H9 (cell line): ENCODE results near the gene MATK. TPM values are rescaled to one million over a fixed set of nuclear protein-coding genes. Genes with fewer than 3 reads are reported as not detected.

Experiments
- DNase-seq: peaks from one replicate; pipeline ENCODE4 v3.0.0-alpha.2; 2017
- H2AFZ ChIP-seq: one replicate; pipeline ENCODE4 v1.6.1; 2013; ENCODE audit warnings: mild to moderate bottlenecking, low read length, control low read depth, moderate library complexity
- H2AK5ac ChIP-seq: 2 replicates; pipeline ENCODE4 v1.6.1; 2013; ENCODE audit warnings: low read length, control low read depth, mixed read lengths; ENCODE audit not compliant: insufficient read length
- H2BK120ac ChIP-seq: one replicate; pipeline ENCODE4 v1.6.1; 2013; ENCODE audit warnings: low read depth, mild to moderate bottlenecking, low read length, control low read depth, inconsistent platforms; ENCODE audit not compliant: poor library complexity, severe bottlenecking
- H2BK12ac ChIP-seq: 2 replicates; pipeline ENCODE4 v1.6.1; 2013; ENCODE audit warnings: low read length, control low read depth, mixed read lengths, low read depth; ENCODE audit not compliant: insufficient read length
- H2BK15ac ChIP-seq: 2 replicates; pipeline ENCODE4 v1.6.1; 2013; ENCODE audit warnings: low read depth, low read length, control low read depth
- H2BK20ac ChIP-seq: one replicate; pipeline ENCODE4 v1.6.1; 2013; ENCODE audit warnings: low read depth, mild to moderate bottlenecking, low read length, control low read depth, inconsistent platforms; ENCODE audit not compliant: poor library complexity, severe bottlenecking
- H2BK5ac ChIP-seq: 2 replicates; pipeline ENCODE4 v1.6.1; 2013; ENCODE audit warnings: low read length, control low read depth, mixed read lengths; ENCODE audit not compliant: insufficient read length
- H3K14ac ChIP-seq: 2 replicates; pipeline ENCODE4 v1.6.1; 2013; ENCODE audit warnings: low read length, control low read depth; ENCODE audit not compliant: insufficient read depth
- H3K18ac ChIP-seq: 2 replicates; pipeline ENCODE4 v1.6.1; 2013; ENCODE audit warnings: low read depth, mild to moderate bottlenecking, mixed read lengths, low read length, control low read depth; ENCODE audit not compliant: insufficient read length
- H3K23ac ChIP-seq: 2 replicates; pipeline ENCODE4 v1.6.1; 2013; ENCODE audit warnings: low read length, control low read depth, mixed read lengths, low read depth; ENCODE audit not compliant: insufficient read length
- H3K23me2 ChIP-seq: 2 replicates; pipeline ENCODE4 v1.6.1; 2013; ENCODE audit warnings: low read depth, mild to moderate bottlenecking, mixed read lengths, low read length, control low read depth; ENCODE audit not compliant: insufficient read length, poor library complexity, severe bottlenecking
- H3K27ac ChIP-seq: 2 replicates; pipeline ENCODE4 v1.5.1; 2013; ENCODE audit warnings: low read length, control low read depth, mixed read lengths, low read depth; ENCODE audit not compliant: insufficient read length
- H3K27me3 ChIP-seq: 2 replicates; pipeline ENCODE4 v1.6.1; 2013; ENCODE audit warnings: low read length, control low read depth, inconsistent platforms; ENCODE audit not compliant: insufficient read depth
- H3K4ac ChIP-seq: 2 replicates; pipeline ENCODE4 v1.6.1; 2013; ENCODE audit warnings: low read depth, mild to moderate bottlenecking, control low read depth, inconsistent platforms, low read length, moderate library complexity
- H3K4me1 ChIP-seq: 2 replicates; pipeline ENCODE4 v1.6.1; 2013; ENCODE audit warnings: low read length, control low read depth, inconsistent platforms; ENCODE audit not compliant: insufficient read depth
- H3K4me2 ChIP-seq: 2 replicates; pipeline ENCODE4 v1.6.1; 2013; ENCODE audit warnings: low read length, control low read depth, mixed read lengths; ENCODE audit not compliant: insufficient read length, insufficient read depth
- H3K56ac ChIP-seq: 2 replicates; pipeline ENCODE4 v1.6.1; 2013; ENCODE audit warnings: low read depth, mild to moderate bottlenecking, mixed read lengths, low read length, control low read depth; ENCODE audit not compliant: insufficient read length
- H3K79me1 ChIP-seq: 2 replicates; pipeline ENCODE4 v1.6.1; 2013; ENCODE audit warnings: low read depth, mild to moderate bottlenecking, moderate library complexity, low read length, control low read depth, inconsistent platforms; ENCODE audit not compliant: insufficient read depth, poor library complexity, severe bottlenecking
- H3K79me2 ChIP-seq: 2 replicates; pipeline ENCODE4 v1.6.1; 2013; ENCODE audit warnings: low read length, control low read depth, inconsistent platforms; ENCODE audit not compliant: insufficient read depth
- H3K9ac ChIP-seq: 2 replicates; pipeline ENCODE4 v1.6.1; 2013; ENCODE audit warnings: low read length, control low read depth, mixed read lengths; ENCODE audit not compliant: insufficient read length; ENCODE audit errors: extremely low read depth
- H3K9me3 ChIP-seq: one replicate; pipeline ENCODE4 v1.6.1; 2013; ENCODE audit warnings: low read depth, low read length, inconsistent platforms; ENCODE audit not compliant: control insufficient read depth
- H3T11ph ChIP-seq: one replicate; pipeline ENCODE4 v1.6.1; 2013; ENCODE audit warnings: mild to moderate bottlenecking, low read length, control low read depth, inconsistent platforms
- H4K20me1 ChIP-seq: one replicate; pipeline ENCODE4 v1.6.1; 2013; ENCODE audit not compliant: control insufficient read depth, insufficient read length, insufficient read depth
- H4K5ac ChIP-seq: 2 replicates; pipeline ENCODE4 v1.6.1; 2013; ENCODE audit warnings: low read depth, mild to moderate bottlenecking, mixed read lengths, low read length, control low read depth; ENCODE audit not compliant: insufficient read length
- H4K8ac ChIP-seq: replicated peaks from 2 replicates; pipeline ENCODE4 v1.6.1; 2013; ENCODE audit warnings: low read length, control low read depth, mixed read lengths, low read depth; ENCODE audit not compliant: insufficient read length
- H4K91ac ChIP-seq: 2 replicates; pipeline ENCODE4 v1.6.1; 2013; ENCODE audit warnings: low read depth, mild to moderate bottlenecking, moderate library complexity, mixed read lengths, low read length, control low read depth; ENCODE audit not compliant: insufficient read length
- H3K27ac Mint-ChIP-seq, 3 experiments: 2 replicates in 2 of 3; 3 replicates in 1 of 3; pipeline ENCODE4 v1.8.0; 2020 to 2021; ENCODE audit warnings: mixed read lengths in 3 of 3, mild to moderate bottlenecking in 1 of 3, moderate library complexity in 1 of 3
- H3K27me3 Mint-ChIP-seq: 2 replicates; pipeline ENCODE4 v1.8.0; 2021; ENCODE audit warnings: low read depth, mild to moderate bottlenecking, moderate library complexity, mixed read lengths
- H3K36me3 Mint-ChIP-seq, 3 experiments: 2 replicates in 2 of 3; 3 replicates in 1 of 3; pipeline ENCODE4 v1.8.0; 2020 to 2021; ENCODE audit warnings: low read depth in 3 of 3, mixed read lengths in 3 of 3; ENCODE audit not compliant: insufficient read depth in 1 of 3
- H3K4me1 Mint-ChIP-seq, 2 experiments: 2 replicates each; pipeline ENCODE4 v1.8.0; 2020; ENCODE audit warnings: mixed read lengths in 2 of 2
- H3K4me3 Mint-ChIP-seq, 2 experiments: 2 replicates in 1 of 2; 3 replicates in 1 of 2; pipeline ENCODE4 v1.8.0; 2020 to 2021; ENCODE audit warnings: mild to moderate bottlenecking in 2 of 2, mixed read lengths in 2 of 2, moderate library complexity in 1 of 2
- H3K9me3 Mint-ChIP-seq, 2 experiments: 2 replicates in 1 of 2; 3 replicates in 1 of 2; pipeline ENCODE4 v1.8.0; 2020; ENCODE audit warnings: mild to moderate bottlenecking in 2 of 2, mixed read lengths in 2 of 2, moderate library complexity in 1 of 2
- CTCF ChIP-seq: fragments of 200-600 bp; sonication (generic); conservative IDR thresholded peaks from 3 replicates; pipeline ENCODE4 v1.8.0; 2021; ENCODE audit warnings: antibody characterized with exemption, mild to moderate bottlenecking
- WGBS: extraction: QIAGEN DNeasy Blood & Tissue Kit; methylation state at CpG from one replicate; pipeline ENCODE4 v1.1.7; 2013; ENCODE audit warnings: missing lambda C conversion rate, low lambda C conversion rate, mixed read lengths; ENCODE audit not compliant: insufficient read length; ENCODE audit errors: extremely low coverage; 5-methylcytosine and 5-hydroxymethylcytosine counted together
- total RNA-seq: library from RNA; stranded (reverse); gene quantifications from 2 replicates; pipeline ENCODE4 v1.2.1, GENCODE V29; 2021

MATK gene
- total RNA-seq, 1 experiment from 2014 or later = 13.5 TPM

DNA sequence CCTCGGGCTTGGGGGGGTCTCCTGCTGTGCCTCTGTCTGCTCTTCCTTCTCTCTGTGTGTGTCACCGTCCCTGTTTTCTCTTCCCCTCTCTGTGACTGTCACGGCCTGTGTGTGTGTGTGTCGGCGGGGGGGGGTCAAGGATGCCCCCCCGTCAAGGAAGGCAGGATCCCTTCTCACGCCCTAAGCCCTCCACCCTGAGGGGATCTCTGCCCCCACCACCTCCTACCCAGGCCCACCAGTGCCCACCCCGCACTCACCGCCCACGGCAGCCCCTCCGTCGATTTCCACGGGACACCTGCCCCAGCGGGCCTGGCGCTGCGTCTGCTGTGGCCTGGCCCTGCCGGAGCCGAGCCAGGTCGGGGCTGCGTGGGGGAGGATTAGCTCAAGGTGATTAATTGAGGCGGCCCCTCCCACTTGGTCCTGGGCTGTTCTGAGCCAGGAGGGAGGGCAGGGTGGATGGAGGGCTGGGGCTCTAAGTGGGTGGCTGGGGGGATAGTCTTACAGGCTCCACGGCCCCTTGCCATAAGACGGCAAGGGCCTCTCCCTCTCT is 14.2 kb downstream of the MATK start, which contains the start of gene RAX2:
TSS of gene RAX2 (minus strand) at position 323 of the 550 bp plus-strand sequence. CDS start 486 bp downstream, outside the sequence.
- H2BK12ac ChIP-seq = no peak within 1 kb of the TSS
- no peak within 1 kb of the TSS for H3K18ac ChIP-seq
- H2AK5ac ChIP-seq = no peak within 1 kb of the TSS
- no peaks in the 10 kb centered on the region for H3K27me3 Mint-ChIP-seq
- H3K79me2 ChIP-seq = no peaks in the 10 kb centered on the region
- H3K27me3 ChIP-seq = no peaks in the 10 kb centered on the region
- peak within 1 kb of the TSS in 1 of 2 experiments; percentile 3; a peak in 2 of 5 replicates for H3K4me3 Mint-ChIP-seq
- no peaks in the 10 kb centered on the region for H4K20me1 ChIP-seq
- H4K5ac ChIP-seq = no peak within 1 kb of the TSS
- H3K4me2 ChIP-seq = no peak within 1 kb of the TSS
- no peaks in the 10 kb centered on the region for H3K79me1 ChIP-seq
- H3K9me3 ChIP-seq = no peaks in the 10 kb centered on the region
- H2AFZ ChIP-seq = no peak within 1 kb of the TSS
- no peak within 1 kb of the TSS for H3K56ac ChIP-seq
- H3K4ac ChIP-seq = no peak within 1 kb of the TSS
- H3K27ac Mint-ChIP-seq = peak within 1 kb of the TSS; percentile 7 to 87 (median 50); a peak in 5 of 7 replicates
- no peak within 1 kb of the TSS for H2BK5ac ChIP-seq
- no peak within 1 kb of the TSS for H4K91ac ChIP-seq
- no CpG with 5 or more reads among the region's 23 CpGs for WGBS
- no peak for DNase-seq
- no peak within 1 kb of the TSS for H3K27ac ChIP-seq
- no peak within 1 kb of the TSS for H2BK15ac ChIP-seq
- TF ChIP-seq CTCF = no peak
- no peak within 1 kb of the TSS for H3K23ac ChIP-seq
- H3K36me3 Mint-ChIP-seq = peaks cover 2 to 7% (median 5%) of the 10 kb centered on the region in 3 experiments; a peak in 5 of 7 replicates
- no peaks in the 10 kb centered on the region for H3K23me2 ChIP-seq
- no peak within 1 kb of the TSS for H2BK20ac ChIP-seq
- no peak within 1 kb of the TSS for H3T11ph ChIP-seq
- no peak within 1 kb of the TSS for H4K8ac ChIP-seq
- no peaks in the 10 kb centered on the region for H3K4me1 ChIP-seq
- H2BK120ac ChIP-seq = no peak within 1 kb of the TSS
- H3K9me3 Mint-ChIP-seq = no peaks in the 10 kb centered on the region
- no peak within 1 kb of the TSS for H3K9ac ChIP-seq
- no peak within 1 kb of the TSS; the same call in 1 of the 2 replicates for H3K14ac ChIP-seq
- H3K4me1 Mint-ChIP-seq = peaks cover 7 to 18% of the 10 kb centered on the region in 2 experiments
